Forelimb muscle (tissue), 1 donor: Measurements from ENCODE around the gene TCERG1L. TPM values are rescaled to one million over a fixed set of nuclear protein-coding genes. Genes with fewer than 3 reads are reported as not detected.
"Not testable (repeated sequence)": the region's sequence is repeated elsewhere in the genome, so short reads cannot be mapped to it uniquely, and the experiment has no call there.

Source experiments
- DNase-seq: peaks from one replicate; pipeline ENCODE4 v3.0.0-alpha.2; 2013; ENCODE audit warnings: low read depth
- polyA plus RNA-seq: library from polyadenylated mRNA; unstranded; fragments of 120-200 nt; gene quantifications from one replicate; pipeline ENCODE4 v1.2.1, GENCODE V29; 2013; ENCODE audit not compliant: insufficient read length

The TCERG1L gene
- polyA plus RNA-seq, 1 donor = 0.22 TPM

GRCh38 chr10:131167036-131167860, 144.3 kb downstream of the TCERG1L start:
- DNase-seq = no peak

DNA sequence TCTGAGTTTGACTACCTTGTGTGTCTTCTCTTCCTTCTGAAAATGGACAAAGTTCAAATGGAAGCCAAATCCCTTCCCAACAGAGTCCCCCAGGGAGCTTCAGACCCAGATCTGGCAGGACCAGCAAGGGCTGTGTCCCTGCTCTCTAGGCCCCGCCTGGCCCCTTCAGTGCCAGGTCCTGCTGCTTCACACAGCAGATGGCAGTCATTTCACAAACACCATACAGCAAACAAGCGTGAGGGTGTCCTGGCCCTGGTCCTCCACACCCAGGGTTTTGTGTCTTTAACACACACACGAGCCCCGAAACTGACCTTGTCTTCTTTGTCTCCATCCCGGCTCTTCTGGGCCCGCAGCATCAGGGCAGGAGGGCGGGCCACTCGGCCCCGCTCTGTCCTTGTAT, 145.0 kb downstream of the TCERG1L start:
- DNase-seq = no peak

GRCh38 chr10:131165092-131165491, 146.4 kb downstream of the TCERG1L start:
- DNase-seq = no peak

DNA sequence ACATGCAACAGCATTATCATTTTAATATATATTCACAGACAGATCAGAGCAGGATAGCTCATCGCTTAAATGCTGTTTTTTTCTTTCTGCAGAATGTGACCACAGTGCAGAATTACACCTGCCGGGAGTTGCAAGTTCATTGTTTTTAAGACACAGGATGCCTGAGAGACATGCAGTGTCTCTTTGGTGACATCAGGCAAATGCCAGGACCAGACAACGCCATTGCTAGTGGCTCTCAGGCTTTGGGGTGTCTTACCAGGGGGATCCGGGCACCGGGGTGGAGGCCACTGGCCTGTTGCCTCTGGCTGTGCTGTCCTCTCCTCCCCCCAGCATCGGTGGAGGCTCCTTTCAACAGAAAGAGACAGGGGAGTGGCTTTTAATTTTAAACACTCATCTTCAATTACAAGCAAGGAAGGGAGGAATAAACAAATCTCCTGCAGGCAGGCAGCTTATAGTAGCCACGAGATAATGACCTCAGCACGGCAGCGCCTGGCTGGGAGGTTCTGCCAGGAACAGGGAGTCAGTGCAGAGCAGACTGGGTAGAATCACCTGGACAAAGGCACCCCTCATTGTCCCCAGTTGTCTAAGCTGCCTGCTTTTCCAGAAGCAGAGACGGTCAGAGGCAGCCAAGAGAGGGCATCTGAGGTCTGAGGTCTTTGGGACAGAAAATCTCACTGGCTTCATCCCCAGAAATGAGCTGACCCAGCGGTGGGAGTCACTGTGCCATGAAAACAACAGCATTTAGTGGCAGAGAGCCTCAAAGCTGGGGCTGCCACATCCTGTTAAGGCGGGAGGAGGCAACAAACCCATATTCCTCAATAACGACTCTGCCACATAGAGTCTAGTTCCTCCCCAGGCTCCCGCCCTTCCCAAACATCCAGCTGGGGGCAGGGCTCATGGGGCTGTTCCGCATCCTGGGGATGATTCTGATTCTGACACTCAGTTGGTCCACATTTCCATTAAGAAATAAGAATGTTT, 148.4 kb downstream of the TCERG1L start:
- no peak for DNase-seq

DNA sequence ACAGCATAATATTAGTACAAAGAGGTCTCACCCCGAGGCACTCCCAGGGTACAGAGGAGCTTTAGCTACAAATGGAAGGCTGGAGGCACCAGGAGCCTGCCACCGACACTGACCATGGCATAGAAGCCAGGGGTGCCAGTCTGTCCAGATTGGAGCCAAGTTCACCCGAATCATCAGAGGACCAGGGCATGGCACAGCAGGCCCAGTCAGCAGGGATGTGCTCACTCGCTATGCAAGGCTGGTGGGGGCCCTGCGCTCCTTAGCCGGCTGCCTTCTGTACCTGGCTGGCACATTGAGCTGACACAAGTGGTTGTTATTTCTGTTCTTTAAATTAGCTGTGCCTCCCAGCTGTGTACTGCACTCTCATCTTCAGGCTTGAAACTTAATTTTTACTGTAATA, 149.3 kb downstream of the TCERG1L start:
- no peak for DNase-seq

- no peak for DNase-seq
These were observed 150.4 kb downstream of the TCERG1L start for GRCh38 chr10:131161087-131161486.

GRCh38 chr10:131160219-131160875, 151.2 kb downstream of the TCERG1L start:
- no peak for DNase-seq

GRCh38 chr10:131159771-131160170, 151.8 kb downstream of the TCERG1L start:
- DNase-seq = no peak

GRCh38 chr10:131158695-131159094, 152.8 kb downstream of the TCERG1L start:
- no peak for DNase-seq

- DNase-seq = no peak
These were observed 153.6 kb downstream of the TCERG1L start for GRCh38 chr10:131157899-131158298.

DNA sequence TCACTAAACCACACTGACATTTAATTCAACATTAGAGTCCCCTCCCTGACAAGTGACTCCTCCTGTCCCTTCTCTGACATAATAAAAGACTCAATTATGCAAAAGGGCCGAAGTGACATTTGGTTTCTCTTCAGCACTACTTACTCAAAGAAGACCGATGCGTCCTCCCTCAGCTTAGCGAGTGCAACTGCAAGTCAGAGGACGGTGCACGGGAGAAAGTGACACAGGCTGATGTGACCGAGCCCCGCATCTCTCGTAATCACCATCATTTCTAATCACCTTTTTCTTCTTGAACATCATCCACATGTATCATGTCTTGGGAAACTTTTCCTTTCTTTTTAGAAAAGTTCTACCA, 155.7 kb downstream of the TCERG1L start:
- DNase-seq = no peak

- DNase-seq = no peak
These were observed 156.2 kb downstream of the TCERG1L start for GRCh38 chr10:131155218-131155875.

DNA sequence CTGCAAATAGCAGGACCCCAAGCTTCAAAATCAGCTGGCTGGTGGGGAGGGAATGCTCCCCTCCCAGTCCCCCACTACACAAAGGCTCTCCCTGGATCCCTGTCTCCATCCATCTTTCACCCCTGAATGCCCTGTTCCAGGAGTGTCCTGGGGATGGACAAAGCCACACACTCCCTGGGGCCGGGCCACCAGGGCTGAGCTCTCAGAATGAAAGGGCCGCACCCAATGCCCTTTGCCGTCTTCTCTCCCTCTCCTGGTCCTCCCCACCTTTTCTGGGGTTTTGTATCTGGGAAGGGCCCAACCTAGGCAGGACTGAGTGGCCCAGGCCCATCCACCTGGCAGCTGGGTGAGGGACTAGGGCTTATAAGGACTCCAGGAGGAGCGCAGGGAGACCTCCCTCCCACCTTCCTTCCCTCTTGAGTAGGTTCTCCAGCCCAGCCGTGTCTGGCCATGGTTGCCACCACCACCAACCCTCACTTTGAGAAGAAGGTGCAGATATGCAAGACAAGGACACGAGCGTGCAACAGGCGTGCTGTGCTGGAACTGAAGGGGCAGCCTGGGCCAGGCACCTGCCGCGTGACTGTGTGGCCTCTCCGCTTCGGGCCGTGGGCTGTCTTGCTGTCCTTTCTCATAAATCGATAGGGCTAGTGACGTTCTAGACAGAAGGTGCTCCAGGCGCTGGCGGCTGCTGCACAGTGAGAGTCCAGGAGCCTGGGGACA, 157.1 kb downstream of the TCERG1L start:
- no peak for DNase-seq

GRCh38 chr10:131152456-131152855, 159.1 kb downstream of the TCERG1L start:
- not testable (repeated sequence) for DNase-seq

- DNase-seq = no peak
These were observed 161.4 kb downstream of the TCERG1L start for GRCh38 chr10:131150126-131150525.

DNA sequence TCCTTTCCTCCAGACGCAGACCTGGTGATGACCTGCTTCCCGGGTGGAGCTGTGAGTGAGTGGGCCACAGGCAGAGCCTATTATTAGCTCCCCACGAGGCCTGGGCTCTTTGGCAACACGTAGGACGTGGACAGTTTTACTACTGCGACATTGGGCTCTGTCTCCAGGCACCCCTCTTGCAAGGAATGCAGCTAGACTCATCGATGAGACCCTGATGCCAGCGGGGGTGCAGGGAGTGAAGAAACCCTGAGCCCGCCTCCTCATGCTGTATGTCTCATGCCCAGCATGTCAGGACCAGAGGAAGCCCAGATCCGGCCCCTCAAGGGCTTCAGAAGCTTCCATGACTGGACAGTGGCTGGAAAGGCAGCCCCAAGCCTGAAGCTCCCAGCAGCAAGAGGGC, 161.9 kb downstream of the TCERG1L start:
- DNase-seq = no peak

DNA sequence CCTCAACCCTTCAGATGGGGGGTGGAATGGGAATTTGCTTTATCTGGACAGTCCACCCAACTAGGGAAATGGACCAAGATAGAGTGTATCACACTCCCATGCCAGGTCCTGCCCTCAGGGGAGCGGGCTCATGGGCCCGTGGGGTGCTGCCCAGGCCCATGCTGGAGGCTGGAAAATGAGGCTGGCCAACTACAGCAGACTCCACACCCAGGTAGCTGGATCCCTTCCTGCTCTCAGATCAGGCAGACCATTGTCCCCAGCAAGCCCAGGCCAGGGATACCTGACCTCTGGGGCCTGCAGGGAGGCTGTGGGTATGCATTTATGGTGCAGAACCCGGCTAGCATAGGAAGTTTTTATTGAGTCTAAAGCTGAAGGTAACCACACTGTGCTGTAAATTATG, 162.4 kb downstream of the TCERG1L start:
- DNase-seq = no peak

- no peak for DNase-seq
These were observed 163.3 kb downstream of the TCERG1L start for GRCh38 chr10:131148270-131148669.

DNA sequence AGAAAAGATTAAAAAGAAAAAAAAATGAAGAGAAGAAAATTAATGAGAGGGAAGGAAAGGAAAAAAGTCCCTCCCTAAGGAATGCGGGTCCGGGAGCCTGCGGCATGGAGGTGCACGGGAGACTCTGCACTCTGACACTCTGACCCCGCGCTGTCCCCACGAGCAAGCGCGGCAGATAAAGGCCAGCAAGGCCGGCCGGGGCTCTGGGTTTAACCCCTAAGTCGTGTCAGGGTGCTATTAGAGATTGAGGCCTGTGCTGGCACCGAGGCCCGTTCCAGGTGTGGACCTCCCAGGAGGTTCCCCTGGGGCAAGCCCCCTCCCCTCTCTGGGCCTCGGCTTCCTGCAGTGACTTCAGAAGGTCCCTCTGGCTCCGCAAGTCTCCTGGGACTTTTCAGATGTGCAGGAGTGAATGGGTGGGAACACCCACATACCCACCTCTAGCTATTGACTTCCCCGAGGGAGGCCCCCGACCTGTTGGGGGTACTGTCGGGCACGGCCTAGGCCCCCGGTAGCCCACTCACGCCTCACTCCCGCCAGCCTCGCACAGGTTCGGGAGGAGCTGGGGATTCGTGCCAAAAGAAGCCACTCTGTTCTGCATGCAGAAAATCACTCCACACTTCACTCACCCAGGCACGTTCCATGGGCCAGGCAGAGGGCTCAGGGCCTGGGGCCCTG, 164.1 kb downstream of the TCERG1L start:
- no peak for DNase-seq

DNA sequence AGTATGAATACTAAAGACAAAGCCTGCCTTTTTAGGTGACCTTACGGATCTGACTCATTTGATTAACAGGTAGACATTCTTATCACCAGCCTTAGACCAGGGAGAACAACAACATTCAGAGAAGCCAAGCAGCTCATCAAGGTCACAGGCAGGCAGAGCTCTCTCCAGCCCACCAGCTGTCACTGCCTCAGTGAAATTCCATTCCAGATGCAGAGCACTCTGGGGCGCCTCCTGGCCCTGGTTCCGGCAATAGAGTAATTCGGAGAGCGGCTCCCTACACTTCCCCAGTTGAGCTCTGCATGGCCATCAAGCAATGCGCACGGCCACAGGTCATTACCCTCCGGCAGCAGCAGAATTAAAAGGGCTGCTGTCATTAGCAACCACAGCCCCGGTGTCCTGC, 164.7 kb downstream of the TCERG1L start:
- no peak for DNase-seq
